HG02852 (cell line): ENCODE data around the gene RABL3.
"Not testable (repeated sequence)": the region's sequence is repeated elsewhere in the genome, so short reads cannot be mapped to it uniquely, and the experiment has no call there.

Experiments
- ATAC-seq: cut with Tn5 transposase; IDR thresholded peaks from one replicate; pipeline ENCODE4 v1.9.1; 2021; ENCODE audit warnings: mild to moderate bottlenecking, moderate library complexity; ENCODE audit not compliant: unreplicated experiment

RABL3 gene

GRCh38 chr3:120749843-120750242 lies 7.5 kb upstream of the RABL3 start:
- ATAC-seq, result no peak

DNA sequence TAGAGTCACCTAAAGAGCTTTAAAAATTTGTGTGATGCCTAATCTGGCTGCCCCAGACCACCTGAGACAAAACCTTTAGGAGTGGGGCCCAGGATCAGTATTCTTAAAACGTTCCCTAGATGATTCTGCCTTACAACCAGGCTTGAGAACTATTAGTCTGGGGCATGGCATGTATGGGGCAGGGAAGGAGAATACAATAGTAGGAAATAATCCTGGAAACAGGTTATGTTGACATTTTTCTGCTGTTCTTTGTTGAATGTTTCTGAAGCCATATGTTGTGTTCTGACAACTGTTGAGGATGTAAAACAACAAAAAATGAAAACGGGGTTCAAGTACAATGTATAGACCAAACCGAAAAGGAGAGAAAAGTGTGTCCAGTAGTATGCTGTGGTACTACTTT lies 3.1 kb upstream of the RABL3 start:
- no peak for ATAC-seq

DNA sequence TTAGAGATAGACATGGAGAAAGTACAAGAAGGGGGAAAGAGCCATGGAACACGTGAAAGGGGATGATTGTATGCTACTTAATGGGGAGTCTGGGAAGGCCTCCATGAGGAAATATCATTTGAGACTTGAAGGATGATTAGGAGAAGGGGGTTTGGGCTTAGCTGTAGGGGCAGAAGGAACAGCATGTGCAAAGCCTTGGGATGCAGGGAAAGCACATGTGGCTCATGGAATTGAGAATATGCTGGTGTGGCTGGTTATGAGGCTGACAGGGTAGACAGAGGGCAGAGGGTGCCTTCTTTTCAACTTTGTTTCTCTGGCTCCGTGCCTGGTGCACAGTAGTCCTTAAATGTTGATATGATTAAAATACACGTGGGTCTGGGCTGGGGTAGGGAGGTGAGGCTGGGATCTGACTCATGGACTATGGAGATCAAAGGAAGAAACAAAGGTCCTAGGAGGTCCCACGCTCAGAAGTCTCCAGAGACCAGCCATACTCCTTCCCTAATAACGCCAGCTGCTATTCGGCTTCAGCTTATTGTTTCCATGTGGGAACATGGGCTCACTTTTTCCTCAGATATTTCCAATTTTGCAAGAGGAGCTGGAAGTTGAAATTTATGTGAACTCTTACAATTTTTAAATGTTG lies 1.4 kb upstream of the RABL3 start:
- no peak for ATAC-seq

DNA sequence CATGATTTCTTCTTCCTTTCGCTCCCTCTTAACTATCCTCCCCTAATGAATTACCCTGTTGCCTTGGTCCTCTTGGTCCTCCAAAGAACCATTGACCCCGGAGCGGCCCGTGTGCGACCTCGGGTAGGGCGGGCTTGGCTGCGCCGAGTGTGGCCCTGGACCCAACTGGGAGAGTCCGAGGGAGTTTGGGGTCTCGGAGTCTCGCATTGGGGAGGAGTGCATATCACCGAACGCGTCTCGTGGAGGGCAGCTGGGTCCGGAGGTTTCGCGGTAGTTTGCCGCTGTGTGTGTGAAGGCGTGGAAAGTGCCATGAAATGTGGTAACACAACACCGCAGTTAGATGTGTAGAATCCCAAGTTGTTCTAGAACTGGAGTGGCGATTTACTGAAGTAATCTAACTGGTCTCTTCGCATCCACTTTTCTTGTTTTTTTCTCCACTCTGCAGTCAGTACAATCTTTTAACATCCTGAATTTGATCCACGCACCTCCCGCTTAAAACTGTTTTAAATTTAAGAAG lies 591 bp upstream of the RABL3 start:
- ATAC-seq, result peak; percentile 20

- ATAC-seq, result peak; percentile 20
These were observed 499 bp downstream of the RABL3 start for GRCh38 chr3:120741837-120742197.

GRCh38 chr3:120741320-120741719 lies 996 bp downstream of the RABL3 start:
- ATAC-seq, result no peak

- ATAC-seq, result not testable (repeated sequence)
These were observed 4.3 kb downstream of the RABL3 start for GRCh38 chr3:120738006-120738405.

DNA sequence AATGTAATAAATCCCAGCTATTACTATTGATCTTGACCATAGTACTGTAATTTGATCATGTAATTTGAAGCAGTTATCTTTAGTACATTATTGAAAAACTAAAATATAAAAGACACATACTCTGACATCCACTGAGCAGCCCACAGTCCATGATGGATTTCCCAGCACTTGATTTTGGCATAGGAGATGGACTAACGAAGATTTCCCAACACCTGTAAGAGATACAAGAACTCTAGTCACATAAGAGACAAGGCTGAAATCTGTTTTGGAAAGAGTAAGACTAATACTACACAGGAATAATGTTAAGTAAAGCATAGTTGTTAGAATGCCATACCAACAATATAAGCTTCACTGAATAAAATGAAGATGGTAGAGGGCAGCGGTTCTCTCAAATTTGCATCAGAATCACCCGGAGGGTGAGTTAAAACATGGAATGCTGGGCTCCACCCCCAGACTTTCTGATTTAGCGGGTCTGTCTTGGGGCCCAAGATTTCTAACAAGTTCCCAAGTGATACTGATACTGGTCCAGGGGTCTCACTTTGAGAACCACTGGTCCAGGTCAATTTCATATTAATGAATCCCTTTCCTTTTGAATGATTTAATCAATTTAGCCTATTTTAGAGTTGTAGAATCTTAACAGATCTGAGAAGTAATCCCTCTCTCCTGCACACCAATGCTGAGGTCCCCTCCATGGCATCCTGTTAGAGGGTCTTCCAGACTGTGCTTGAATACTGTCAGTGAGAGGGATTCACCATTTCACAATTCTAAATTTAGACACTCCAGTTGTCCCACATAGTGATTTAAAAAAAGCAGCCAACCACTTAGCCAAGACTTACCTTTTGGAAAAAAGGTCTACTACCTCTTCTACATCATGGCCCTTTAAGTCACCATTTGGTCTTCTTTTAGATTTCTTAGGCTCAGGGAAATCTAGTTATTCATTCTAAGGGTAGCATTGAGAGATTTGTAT lies 11.5 kb downstream of the RABL3 start:
- ATAC-seq, result no peak

- ATAC-seq, result no peak
These were observed 15.5 kb downstream of the RABL3 start for GRCh38 chr3:120726791-120727190.

DNA sequence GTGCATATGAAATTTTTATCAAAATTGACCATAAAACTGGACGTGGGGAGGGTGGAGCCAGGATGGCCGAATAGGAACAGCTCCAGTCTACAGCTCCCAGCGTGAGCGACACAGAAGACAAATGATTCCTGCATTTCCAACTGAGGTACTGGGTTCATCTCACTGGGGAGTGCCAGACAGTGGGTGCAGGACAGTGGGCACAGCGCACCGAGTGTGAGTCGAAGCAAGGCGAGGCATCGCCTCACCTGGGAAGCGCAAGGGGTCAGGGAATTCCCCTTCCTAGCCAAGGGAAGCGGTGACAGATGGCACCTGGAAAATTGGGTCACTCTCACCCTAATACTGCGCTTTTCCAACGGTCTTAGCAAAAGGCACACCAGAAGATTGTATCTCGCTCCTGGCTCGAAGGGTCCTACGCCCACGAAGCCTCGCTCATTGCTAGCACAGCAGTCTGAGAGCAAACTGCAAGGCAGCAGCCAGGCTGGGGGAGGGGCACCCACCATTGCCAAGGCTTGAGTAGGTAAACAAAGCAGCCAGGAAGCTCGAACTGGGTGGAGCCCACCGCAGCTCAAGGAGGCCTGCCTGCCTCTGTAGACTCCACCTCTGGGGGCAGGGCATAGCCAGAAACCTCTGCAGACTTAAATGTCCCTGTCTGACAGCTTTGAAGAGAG lies 23.0 kb downstream of the RABL3 start:
- not testable (repeated sequence) for ATAC-seq

DNA sequence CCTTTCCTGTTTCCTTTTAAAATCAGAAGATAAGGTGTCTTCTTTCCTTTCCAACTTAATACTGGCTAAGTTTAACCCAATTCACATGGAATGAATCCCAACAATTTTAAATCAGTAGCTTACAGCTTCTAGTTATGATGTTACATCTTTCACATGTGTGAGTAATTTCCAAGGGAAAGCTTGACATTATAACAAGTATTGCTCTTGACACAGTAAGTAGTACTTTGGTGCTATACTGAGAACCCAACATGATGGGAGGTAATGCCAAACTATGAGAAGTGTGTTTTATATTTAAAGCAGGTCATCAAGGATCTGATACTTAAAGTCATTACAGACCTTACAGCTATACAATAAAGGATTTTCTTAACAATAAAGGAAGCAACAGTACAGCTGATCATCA lies 29.1 kb downstream of the RABL3 start:
- ATAC-seq, result no peak

DNA sequence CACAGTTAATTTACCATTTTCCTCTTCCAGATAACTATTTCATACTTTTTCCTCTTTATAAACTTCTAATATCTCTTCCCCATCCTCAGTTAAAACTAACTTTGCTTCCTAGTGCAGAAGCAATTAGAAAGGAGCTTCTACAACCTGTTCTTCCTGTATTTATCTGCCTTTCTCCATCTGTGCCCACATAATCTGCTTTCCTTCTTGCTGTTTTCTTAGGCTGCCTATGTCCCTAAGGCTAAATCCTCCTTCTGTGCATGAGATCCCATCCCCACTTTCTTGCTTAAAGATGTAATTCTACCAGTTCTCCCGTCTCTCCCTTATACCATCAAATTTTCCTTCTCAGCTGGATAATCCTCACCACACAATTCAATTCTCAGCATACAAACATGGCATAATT lies 31.9 kb downstream of the RABL3 start:
- no peak for ATAC-seq

- ATAC-seq, result peak; percentile 77
These were observed 33.9 kb downstream of the RABL3 start for GRCh38 chr3:120708408-120708807.

- ATAC-seq, result no peak
These were observed 35.4 kb downstream of the RABL3 start for GRCh38 chr3:120706950-120707349.

DNA sequence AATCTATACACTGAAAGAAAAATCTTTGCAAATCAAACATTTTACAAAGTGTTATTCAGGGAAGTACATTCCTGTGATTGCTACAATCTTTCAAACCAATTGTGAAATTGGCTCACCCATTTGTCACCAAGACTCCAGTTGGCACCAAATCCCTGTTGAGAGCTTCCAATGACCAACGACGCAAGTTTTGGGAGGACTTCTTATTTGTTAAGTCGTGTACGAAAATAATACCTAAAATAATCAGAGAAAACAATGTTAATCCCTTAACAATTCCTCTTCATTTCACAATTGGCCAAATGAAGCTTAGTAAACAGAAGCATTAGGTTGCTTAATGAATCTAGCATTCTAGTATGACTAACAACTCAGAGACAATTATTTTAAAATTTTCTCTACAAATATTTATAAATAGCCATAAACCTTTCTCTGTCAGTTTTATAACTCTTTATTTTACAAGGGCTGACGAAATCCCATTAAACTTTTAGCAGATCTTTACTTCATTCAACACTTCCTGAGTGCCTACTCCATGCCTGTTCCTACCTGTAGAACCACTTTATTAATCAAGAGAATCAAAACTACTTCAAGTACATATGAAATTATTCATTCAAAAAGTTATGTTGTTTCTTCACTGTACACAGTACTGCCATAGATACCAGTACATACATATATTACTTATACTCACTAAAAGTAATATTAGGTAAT lies 36.3 kb downstream of the RABL3 start:
- no peak for ATAC-seq

- no peak for ATAC-seq
These were observed 43.0 kb downstream of the RABL3 start for GRCh38 chr3:120699333-120699732.

GRCh38 chr3:120693439-120694171 lies 48.7 kb downstream of the RABL3 start:
- no peak for ATAC-seq

- no peak for ATAC-seq
These were observed 52.9 kb downstream of the RABL3 start for GRCh38 chr3:120689395-120689794.

DNA sequence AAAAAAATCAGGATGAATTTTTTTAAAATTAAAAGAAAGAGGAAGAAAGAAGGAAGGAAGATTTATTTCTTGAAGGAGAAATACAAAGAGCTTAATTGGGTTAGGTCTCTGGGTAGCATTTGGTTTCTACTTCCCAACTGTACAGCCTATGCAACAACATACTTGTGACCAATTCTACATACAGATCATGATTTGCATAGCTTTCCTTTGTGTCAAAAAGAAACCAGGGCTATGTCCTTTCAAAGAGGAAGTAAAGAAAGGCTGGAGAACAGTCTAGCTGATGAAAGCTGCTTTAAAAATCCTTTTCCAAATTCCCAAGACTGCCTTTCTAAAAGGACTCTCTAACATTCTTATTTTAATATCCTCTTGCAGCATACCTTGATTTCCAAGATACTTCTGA lies 54.2 kb downstream of the RABL3 start:
- ATAC-seq, result peak; percentile 99

GRCh38 chr3:120685411-120685810 lies 56.9 kb downstream of the RABL3 start:
- ATAC-seq, result no peak
